Spinal cord (tissue), 10 donors: Measurements from ENCODE around the gene CNNM2. TPM values are rescaled to one million over a fixed set of nuclear protein-coding genes. Genes with fewer than 3 reads are reported as not detected.
"Not testable (repeated sequence)": the region's sequence is repeated elsewhere in the genome, so short reads cannot be mapped to it uniquely, and the experiment has no call there.

Source experiments
- DNase-seq, 6 donors: peaks; one replicate each; pipeline versions ENCODE4 v3.0.0 to v3.0.0-alpha.2; 2013 to 2015; ENCODE audit warnings: low spot score in 6 of 6, low read depth in 4 of 6
- H3K27ac ChIP-seq: one replicate; pipeline ENCODE4 v1.5.1; 2013; ENCODE audit warnings: low read depth, low read length, control low read depth
- H3K27me3 ChIP-seq: one replicate; pipeline ENCODE4 v1.6.1; 2013; ENCODE audit warnings: low read length; ENCODE audit not compliant: control insufficient read depth, insufficient read depth
- H3K36me3 ChIP-seq: one replicate; pipeline ENCODE4 v1.6.1; 2013; ENCODE audit warnings: low read length; ENCODE audit not compliant: control insufficient read depth, insufficient read depth
- H3K4me1 ChIP-seq: one replicate; pipeline ENCODE4 v1.6.1; 2013; ENCODE audit warnings: low read length; ENCODE audit not compliant: control insufficient read depth, insufficient read depth
- H3K4me3 ChIP-seq: one replicate; pipeline ENCODE4 v1.5.1; 2013; ENCODE audit warnings: low read depth, low read length, control low read depth
- H3K9me3 ChIP-seq: one replicate; pipeline ENCODE4 v1.6.1; 2013; ENCODE audit warnings: low read length; ENCODE audit not compliant: control insufficient read depth, insufficient read depth
- WGBS: methylation state at CpG from one replicate; pipeline ENCODE4 v1.1.5; 2013; ENCODE audit warnings: missing lambda C conversion rate; ENCODE audit not compliant: insufficient coverage; 5-methylcytosine and 5-hydroxymethylcytosine counted together
- polyA plus RNA-seq, 2 donors: library from polyadenylated mRNA; unstranded; fragments of 120-200 nt; gene quantifications; one replicate each; pipeline ENCODE4 v1.2.1, GENCODE V29; 2013; ENCODE audit not compliant: insufficient read length in 2 of 2
- total RNA-seq, 2 donors: library from RNA; depleted of rRNA in 1 of 2; stranded (reverse); fragments of 120-200 nt in 1 of 2; fragments of >200 nt in 1 of 2; gene quantifications; one replicate each; pipeline versions ENCODE4 v1.2.3 to v1.2.4, GENCODE V29; 2013 to 2014
- donor health status: healthy.

Gene CNNM2
- total and polyA plus RNA-seq, 4 donors = 9.5 to 13.8 (median 12.8) TPM

GRCh38 chr10:102919992-102920739 is 2.1 kb downstream of the CNNM2 start:
- Histone ChIP-seq H3K27me3 (peaks cover 3% of the 10 kb centered on the region), H3K4me1 (peaks cover 19% of the 10 kb centered on the region), H3K9me3 (no peaks in the 10 kb centered on the region), H3K4me3 (peak overlapping the region; percentile 99), H3K36me3 (no peaks in the 10 kb centered on the region), H3K27ac (no peak overlapping the region)
- DNase-seq = peak in 1 of 6 donors; percentile 36
- 20% methylated on average over 3 of the region's 9 CpGs for WGBS

- H3K4me3 ChIP-seq = no peak overlapping the region
- H3K9me3 ChIP-seq = no peaks in the 10 kb centered on the region
- peaks cover 4% of the 10 kb centered on the region for H3K36me3 ChIP-seq
- no peak for DNase-seq
- no peaks in the 10 kb centered on the region for H3K27me3 ChIP-seq
- H3K27ac ChIP-seq = no peak overlapping the region
- peaks cover 13% of the 10 kb centered on the region for H3K4me1 ChIP-seq
Measured at GRCh38 chr10:102923601-102924000, 5.5 kb downstream of the CNNM2 start.

DNA sequence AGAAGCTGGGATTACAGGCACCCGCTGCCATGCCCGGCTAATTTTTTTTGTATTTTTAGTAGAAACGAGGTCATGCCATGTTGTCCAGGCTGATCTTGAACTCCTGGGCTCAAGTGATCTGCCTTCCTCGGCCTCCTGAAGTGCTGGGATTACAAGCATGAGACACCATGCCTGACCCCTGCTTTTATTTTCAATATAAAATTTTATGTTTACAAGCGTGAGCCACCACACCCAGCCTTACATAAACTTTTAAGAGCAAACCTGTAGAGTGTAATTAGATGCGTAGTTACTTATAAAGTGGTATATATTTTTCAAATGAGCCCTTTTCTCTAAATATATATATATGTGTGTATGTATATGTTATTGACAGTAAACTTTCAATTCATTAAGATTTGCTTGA is 8.7 kb downstream of the CNNM2 start:
- no peak overlapping the region for H3K27ac ChIP-seq
- H3K36me3 ChIP-seq = peaks cover 4% of the 10 kb centered on the region
- peaks cover 4% of the 10 kb centered on the region for H3K4me1 ChIP-seq
- no peak overlapping the region for H3K4me3 ChIP-seq
- no peaks in the 10 kb centered on the region for H3K9me3 ChIP-seq
- WGBS = 95% methylated on average over 3 of the region's 6 CpGs
- H3K27me3 ChIP-seq = no peaks in the 10 kb centered on the region
- no peak for DNase-seq

DNA sequence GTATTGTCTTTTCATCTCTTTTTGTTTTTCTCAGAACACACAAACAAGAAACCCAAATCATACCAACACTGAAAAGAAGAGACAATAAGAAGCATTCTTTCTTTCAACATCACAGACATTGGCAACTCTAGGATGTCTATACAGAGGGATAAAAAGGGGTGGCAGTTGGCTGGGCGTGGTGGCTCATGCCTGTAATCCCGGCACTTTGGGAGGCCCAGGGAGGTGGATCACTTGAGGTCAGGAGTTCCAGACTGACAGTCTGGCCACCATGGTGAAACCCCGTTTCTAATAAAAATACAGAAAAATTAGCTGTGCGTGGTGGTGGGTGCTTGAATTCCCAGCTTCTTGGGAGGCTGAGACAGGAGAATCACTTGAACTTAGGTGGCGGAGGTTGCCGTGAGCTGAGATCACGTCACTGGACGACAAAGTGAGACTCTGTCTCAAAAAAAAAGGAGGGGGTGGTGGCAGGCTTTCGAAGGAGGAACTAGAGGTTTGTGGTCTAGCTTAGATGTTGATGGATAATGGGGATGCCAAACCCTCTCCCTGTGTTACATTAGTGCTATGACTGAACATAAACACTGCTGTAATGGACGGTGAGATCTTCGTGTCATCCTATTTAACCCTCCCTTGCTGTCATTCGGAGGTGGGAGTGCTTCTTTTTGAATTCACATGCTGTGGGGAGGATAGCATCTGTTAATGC is 9.4 kb downstream of the CNNM2 start:
- H3K27ac ChIP-seq = no peak overlapping the region
- no peaks in the 10 kb centered on the region for H3K27me3 ChIP-seq
- no peak overlapping the region for H3K4me3 ChIP-seq
- H3K36me3 ChIP-seq = peaks cover 4% of the 10 kb centered on the region
- 91% methylated on average over 11 of the region's 12 CpGs for WGBS
- DNase-seq = no peak
- H3K4me1 ChIP-seq = peaks cover 4% of the 10 kb centered on the region
- H3K9me3 ChIP-seq = no peaks in the 10 kb centered on the region

- not testable (repeated sequence) for H3K9me3 ChIP-seq, DNase-seq, H3K4me1 ChIP-seq, H3K27ac ChIP-seq, H3K36me3 ChIP-seq, H3K4me3 ChIP-seq, H3K27me3 ChIP-seq
- WGBS = no CpG with 5 or more reads among the region's 5 CpGs
Measured at GRCh38 chr10:102928442-102928841, 10.3 kb downstream of the CNNM2 start.

DNA sequence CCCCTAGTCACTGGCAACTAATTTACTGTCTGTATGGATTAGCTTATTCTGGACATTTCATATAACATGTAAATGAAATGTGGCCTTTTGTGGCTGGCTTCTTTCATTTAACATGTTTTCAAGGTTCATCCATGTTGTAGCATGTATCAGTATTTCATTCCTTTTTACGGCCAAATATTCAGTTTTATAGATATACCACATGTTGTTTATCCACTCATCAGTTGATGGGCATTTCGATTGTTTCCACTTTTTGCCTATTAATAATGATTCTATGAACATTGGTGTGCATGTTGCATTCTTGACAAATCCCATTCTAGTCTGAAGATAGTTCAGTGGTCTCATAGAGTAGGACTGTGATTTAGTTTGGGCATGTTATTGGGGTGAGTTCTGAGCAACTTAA is 12.6 kb downstream of the CNNM2 start:
- DNase-seq = no peak
- no peak overlapping the region for H3K4me3 ChIP-seq
- H3K27ac ChIP-seq = no peak overlapping the region
- no CpG with 5 or more reads among the region's 2 CpGs for WGBS
- H3K4me1 ChIP-seq = no peaks in the 10 kb centered on the region
- peaks cover 4% of the 10 kb centered on the region for H3K36me3 ChIP-seq
- H3K27me3 ChIP-seq = no peaks in the 10 kb centered on the region
- no peaks in the 10 kb centered on the region for H3K9me3 ChIP-seq

- DNase-seq = no peak
- Histone ChIP-seq H3K27me3 (no peaks in the 10 kb centered on the region), H3K27ac (no peak overlapping the region), H3K4me1 (no peaks in the 10 kb centered on the region), H3K4me3 (no peak overlapping the region), H3K9me3 (no peaks in the 10 kb centered on the region), H3K36me3 (peaks cover 4% of the 10 kb centered on the region)
- no CpG with 5 or more reads among the region's 5 CpGs for WGBS
Measured at GRCh38 chr10:102931643-102932042, 13.5 kb downstream of the CNNM2 start.

DNA sequence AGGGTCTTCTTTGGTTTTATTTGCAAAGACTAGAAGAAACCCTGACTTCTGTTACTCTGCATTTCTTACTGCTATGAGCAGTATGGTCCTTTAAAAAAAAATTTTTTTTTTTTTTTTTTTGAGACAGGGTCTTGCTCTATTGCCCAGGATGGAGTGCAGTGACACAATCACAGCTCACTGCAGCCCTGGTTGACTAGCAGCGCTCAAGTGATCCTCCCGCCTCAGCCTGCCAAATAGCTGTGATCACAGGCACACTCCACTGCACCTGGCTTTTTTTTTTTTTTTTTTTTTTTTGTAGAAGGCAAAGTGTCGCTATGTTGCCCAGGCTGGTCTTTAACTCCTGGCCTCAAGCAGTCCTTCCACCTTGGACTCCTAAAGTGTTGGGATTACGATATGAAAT is 17.4 kb downstream of the CNNM2 start:
- no peaks in the 10 kb centered on the region for H3K27me3 ChIP-seq
- no peak overlapping the region for H3K27ac ChIP-seq
- H3K36me3 ChIP-seq = peaks cover 3% of the 10 kb centered on the region
- no peak for DNase-seq
- 100% methylated on average over 1 of the region's 4 CpGs for WGBS
- no peaks in the 10 kb centered on the region for H3K4me1 ChIP-seq
- no peaks in the 10 kb centered on the region for H3K9me3 ChIP-seq
- no peak overlapping the region for H3K4me3 ChIP-seq

GRCh38 chr10:102935939-102936605 is 18.0 kb downstream of the CNNM2 start:
- H3K4me1 ChIP-seq = no peaks in the 10 kb centered on the region
- no peak for DNase-seq
- H3K27ac ChIP-seq = no peak overlapping the region
- no peak overlapping the region for H3K4me3 ChIP-seq
- no CpG with 5 or more reads among the region's 3 CpGs for WGBS
- H3K36me3 ChIP-seq = peaks cover 3% of the 10 kb centered on the region
- no peaks in the 10 kb centered on the region for H3K9me3 ChIP-seq
- H3K27me3 ChIP-seq = no peaks in the 10 kb centered on the region
